Mucosa of gallbladder (tissue), 1 donor: ENCODE measurements around the gene C1QBP. TPM values are rescaled to one million over a fixed set of nuclear protein-coding genes. Genes with fewer than 3 reads are reported as not detected.
"Not testable (repeated sequence)": the region's sequence is repeated elsewhere in the genome, so short reads cannot be mapped to it uniquely, and the experiment has no call there.

Experiments
- DNase-seq: peaks from one replicate; pipeline ENCODE4 v3.0.0-alpha.2; 2020; ENCODE audit warnings: low spot score
- total RNA-seq: library from RNA; stranded (reverse); gene quantifications from one replicate; pipeline ENCODE4 v1.2.1, GENCODE V29; 2021
- donor health status: DM: no; HTN: no; CAD: no.

Gene C1QBP
- total RNA-seq, 1 donor from 2014 or later, result 78.0 TPM

GRCh38 chr17:5431949-5432556, 6.9 kb downstream of the C1QBP start:
- no peak for DNase-seq

GRCh38 chr17:5431234-5431633, 7.7 kb downstream of the C1QBP start:
- DNase-seq, result not testable (repeated sequence)

GRCh38 chr17:5430413-5430999, 8.4 kb downstream of the C1QBP start:
- DNase-seq, result no peak

GRCh38 chr17:5429191-5429887, 9.6 kb downstream of the C1QBP start:
- no peak for DNase-seq

- DNase-seq, result no peak
These were observed 13.1 kb downstream of the C1QBP start for GRCh38 chr17:5425826-5426225.

- no peak for DNase-seq
These were observed 14.0 kb downstream of the C1QBP start for GRCh38 chr17:5424909-5425308.

- no peak for DNase-seq
These were observed 16.4 kb downstream of the C1QBP start for GRCh38 chr17:5422505-5422904.

GRCh38 chr17:5419959-5420653, 18.8 kb downstream of the C1QBP start, which contains the start of gene RPAIN:
TSS of gene RPAIN (plus strand) at chr17:5420182. CDS start at chr17:5420211, 29 bp downstream.
- peak; percentile 92 for DNase-seq

- DNase-seq, result peak; percentile 96
These were observed 19.5 kb downstream of the C1QBP start, which contains the start of gene NUP88 for GRCh38 chr17:5419356-5419958. TSS of gene NUP88 (minus strand) at chr17:5419662. CDS start at chr17:5419650, 12 bp downstream.

- peak; percentile 27 for DNase-seq
These were observed 20.0 kb downstream of the C1QBP start for GRCh38 chr17:5418858-5419355.

- DNase-seq, result no peak
These were observed 22.1 kb downstream of the C1QBP start for GRCh38 chr17:5416901-5417300.

- DNase-seq, result no peak
These were observed 25.3 kb downstream of the C1QBP start for GRCh38 chr17:5413682-5414081.

- no peak for DNase-seq
These were observed 28.2 kb downstream of the C1QBP start for GRCh38 chr17:5410594-5411272.

- no peak for DNase-seq
These were observed 30.8 kb downstream of the C1QBP start for GRCh38 chr17:5408186-5408585.

- DNase-seq, result no peak
These were observed 33.6 kb downstream of the C1QBP start for GRCh38 chr17:5405400-5405799.

GRCh38 chr17:5399767-5400166, 39.2 kb downstream of the C1QBP start:
- no peak for DNase-seq

- no peak for DNase-seq
These were observed 42.3 kb downstream of the C1QBP start for GRCh38 chr17:5396612-5397011.

- no peak for DNase-seq
These were observed 47.3 kb downstream of the C1QBP start for GRCh38 chr17:5391678-5392077.
